Ascending aorta (tissue), 2 donors: ENCODE data around the gene TKTL1. TPM values are rescaled to one million over a fixed set of nuclear protein-coding genes. Genes with fewer than 3 reads are reported as not detected.
A peak's percentile ranks its signal among the peaks of the same experiment; 100 is the strongest.

Experiments
- DNase-seq, 2 donors: peaks; one replicate each; pipeline ENCODE4 v3.0.0-alpha.2; 2019; ENCODE audit warnings: low spot score in 2 of 2
- H3K27ac ChIP-seq, 2 donors: fragments of 200-600 bp; sonication (generic); one replicate each; pipeline ENCODE4 v1.5.1; 2016 to 2017; ENCODE audit warnings: mild to moderate bottlenecking in 1 of 2
- H3K27me3 ChIP-seq: fragments of 200-600 bp; sonication (generic); one replicate; pipeline ENCODE4 v1.5.1; 2017
- H3K36me3 ChIP-seq, 2 donors: fragments of 200-600 bp; sonication (generic); one replicate each; pipeline ENCODE4 v1.5.1; 2016
- H3K4me1 ChIP-seq, 2 donors: fragments of 200-600 bp; sonication (generic); one replicate each; pipeline ENCODE4 v1.5.1; 2016 to 2017; ENCODE audit warnings: mild to moderate bottlenecking in 1 of 2
- H3K4me3 ChIP-seq, 2 donors: fragments of 200-600 bp; sonication (generic); one replicate each; pipeline ENCODE4 v1.5.1; 2016 to 2017; ENCODE audit warnings: mild to moderate bottlenecking in 1 of 2
- H3K9me3 ChIP-seq, 2 donors: fragments of 200-600 bp; sonication (generic); one replicate each; pipeline ENCODE4 v1.5.1; 2016
- intact Hi-C: fragments of 100-400 bp; cut with DNase I; formaldehyde crosslinking; loops from one replicate; pipeline ENCODE4 v1.15.1; 2023
- total RNA-seq: library from RNA; depleted of rRNA; stranded (reverse); fragments of >200 nt; gene quantifications from one replicate; pipeline ENCODE4 v1.1.0, GENCODE V29; 2016
- TF ChIP-seq, protein P1 (sequence below), 3 experiments: fragments of 200-600 bp in 2 of 3; fragments of 450-650 bp in 1 of 3; sonication (generic) in 2 of 3; IDR thresholded peaks; one replicate each; pipeline ENCODE4 v1.5.1; 2016 to 2019; ENCODE audit warnings: antibody characterized with exemption in 3 of 3, mild to moderate bottlenecking in 1 of 3, moderate library complexity in 1 of 3

The TKTL1 gene
- total RNA-seq, 1 donor from 2014 or later, result not detected

DNA sequence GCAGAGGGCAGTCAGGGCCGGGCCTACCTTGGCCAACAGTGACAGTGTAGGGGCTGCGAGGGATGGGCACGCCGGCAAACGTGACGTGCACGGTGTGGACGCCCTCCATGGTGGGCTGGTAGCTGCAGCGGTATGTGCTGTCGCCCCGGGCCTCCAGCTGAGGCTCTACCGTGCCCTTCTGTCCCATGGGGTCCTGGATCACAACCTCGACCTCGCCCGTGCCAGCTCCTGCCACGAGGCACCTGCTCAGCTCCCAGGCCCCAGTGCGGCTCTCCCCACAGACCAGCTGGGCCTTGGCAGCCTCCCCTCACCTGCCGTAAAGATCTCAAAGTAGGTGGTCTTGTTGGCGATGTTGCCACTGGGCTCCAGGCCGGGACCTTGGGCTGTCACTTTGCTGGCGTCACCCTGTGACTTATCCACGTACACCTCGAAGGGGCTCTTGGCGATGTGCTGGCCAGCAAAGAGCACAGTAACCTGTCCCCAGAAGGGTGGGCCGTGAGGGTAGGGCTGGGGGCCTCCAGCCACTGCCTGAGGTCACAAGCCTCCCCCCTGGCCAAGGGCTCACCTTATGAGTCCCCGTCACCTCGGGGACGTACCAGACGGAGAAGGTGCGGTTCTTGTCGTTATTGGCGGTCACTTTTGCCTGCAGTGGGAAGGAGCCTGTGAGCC lies 70.5 kb downstream of the TKTL1 start:
- Histone ChIP-seq H3K4me3 (peak overlapping the region in 1 of 2 donors; percentile 91), H3K27me3 (no peaks in the 10 kb centered on the region), H3K36me3 (peaks cover 72 to 87% of the 10 kb centered on the region in 2 donors), H3K4me1 (peaks cover 7 to 12% of the 10 kb centered on the region in 2 donors), H3K27ac (peak overlapping the region; percentile 91 to 94), H3K9me3 (no peaks in the 10 kb centered on the region)
- intact Hi-C loops, result no loop called here
- DNase-seq, result no peak
- TF ChIP-seq, protein P1, sequence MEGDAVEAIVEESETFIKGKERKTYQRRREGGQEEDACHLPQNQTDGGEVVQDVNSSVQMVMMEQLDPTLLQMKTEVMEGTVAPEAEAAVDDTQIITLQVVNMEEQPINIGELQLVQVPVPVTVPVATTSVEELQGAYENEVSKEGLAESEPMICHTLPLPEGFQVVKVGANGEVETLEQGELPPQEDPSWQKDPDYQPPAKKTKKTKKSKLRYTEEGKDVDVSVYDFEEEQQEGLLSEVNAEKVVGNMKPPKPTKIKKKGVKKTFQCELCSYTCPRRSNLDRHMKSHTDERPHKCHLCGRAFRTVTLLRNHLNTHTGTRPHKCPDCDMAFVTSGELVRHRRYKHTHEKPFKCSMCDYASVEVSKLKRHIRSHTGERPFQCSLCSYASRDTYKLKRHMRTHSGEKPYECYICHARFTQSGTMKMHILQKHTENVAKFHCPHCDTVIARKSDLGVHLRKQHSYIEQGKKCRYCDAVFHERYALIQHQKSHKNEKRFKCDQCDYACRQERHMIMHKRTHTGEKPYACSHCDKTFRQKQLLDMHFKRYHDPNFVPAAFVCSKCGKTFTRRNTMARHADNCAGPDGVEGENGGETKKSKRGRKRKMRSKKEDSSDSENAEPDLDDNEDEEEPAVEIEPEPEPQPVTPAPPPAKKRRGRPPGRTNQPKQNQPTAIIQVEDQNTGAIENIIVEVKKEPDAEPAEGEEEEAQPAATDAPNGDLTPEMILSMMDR (IDR thresholded peaks at IDR 0.05), result no peak

DNA sequence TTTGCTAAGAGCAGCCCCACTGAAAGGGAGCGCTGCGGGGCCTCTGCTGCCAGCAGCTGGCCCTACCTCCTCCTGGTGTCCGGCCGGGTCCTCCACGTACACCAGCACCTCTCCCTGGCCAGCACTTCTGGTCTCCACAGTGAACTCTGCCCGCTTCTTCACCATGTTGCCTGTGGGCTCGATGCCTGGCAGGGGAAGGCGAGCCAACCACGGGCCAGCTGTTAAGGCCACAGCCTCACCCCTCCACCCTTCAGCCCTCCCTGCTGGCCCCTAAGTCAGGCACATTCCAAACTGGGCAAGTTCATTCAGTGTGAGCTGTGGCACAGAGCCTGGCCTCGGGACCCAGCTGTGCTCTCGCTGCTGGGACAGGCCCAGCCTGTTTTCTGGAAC lies 71.1 kb downstream of the TKTL1 start:
- no peak for DNase-seq
- Histone ChIP-seq H3K27ac (peak overlapping the region; percentile 91 to 94), H3K9me3 (no peaks in the 10 kb centered on the region), H3K4me3 (peak overlapping the region in 1 of 2 donors; percentile 91), H3K36me3 (peaks cover 67 to 83% of the 10 kb centered on the region in 2 donors), H3K27me3 (no peaks in the 10 kb centered on the region), H3K4me1 (peaks cover 7 to 12% of the 10 kb centered on the region in 2 donors)
- TF ChIP-seq, protein P1 (IDR thresholded peaks at IDR 0.05), result no peak
- intact Hi-C loops, result no loop called here

DNA sequence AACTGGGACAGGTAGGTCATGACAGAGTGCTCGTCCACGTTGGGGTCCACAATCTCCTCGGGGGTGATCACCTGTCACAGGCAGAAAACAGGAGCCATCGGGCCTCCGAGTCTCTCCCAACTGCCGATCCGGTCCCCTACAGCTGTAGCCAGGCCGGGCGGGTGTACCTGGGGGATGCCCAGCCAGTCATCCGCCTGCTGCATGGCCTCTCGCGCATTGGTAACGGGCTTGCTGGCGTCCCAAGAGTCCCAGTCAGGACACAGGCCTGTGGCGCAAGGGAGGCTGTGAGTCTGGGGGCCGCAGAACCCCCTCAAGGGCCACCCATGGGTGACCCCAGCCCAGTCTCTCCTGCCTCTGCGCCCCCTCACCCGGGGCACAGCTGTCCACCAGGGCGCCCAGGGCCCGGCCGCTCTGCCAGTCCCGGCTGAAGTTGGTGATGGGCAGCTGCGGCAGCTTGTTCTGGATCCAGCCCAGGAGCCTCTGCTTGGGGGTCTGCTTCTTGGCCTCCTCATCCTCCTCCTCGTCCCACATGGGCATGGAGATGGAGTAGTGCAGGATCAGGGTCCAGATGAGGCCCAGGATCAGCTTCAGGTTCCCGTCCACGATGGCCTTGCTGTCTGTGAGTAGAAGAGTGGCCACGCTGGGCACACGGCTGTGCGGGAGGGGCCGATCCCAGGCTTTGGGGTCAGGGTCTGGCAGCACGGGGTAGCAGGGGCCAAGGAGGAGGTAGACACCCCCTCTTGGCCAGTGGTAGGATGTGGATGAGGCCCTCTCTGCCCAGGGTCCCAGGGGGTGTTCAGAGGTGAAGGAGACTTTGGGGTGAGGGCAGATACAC lies 72.1 kb downstream of the TKTL1 start:
- DNase-seq, result no peak
- intact Hi-C loops, result no loop called here
- Histone ChIP-seq H3K27ac (peak overlapping the region; percentile 91 to 94), H3K27me3 (no peaks in the 10 kb centered on the region), H3K36me3 (peaks cover 64 to 81% of the 10 kb centered on the region in 2 donors), H3K4me3 (peak overlapping the region; percentile 64 to 91), H3K9me3 (no peaks in the 10 kb centered on the region), H3K4me1 (peaks cover 7 to 12% of the 10 kb centered on the region in 2 donors)
- TF ChIP-seq, protein P1 (IDR thresholded peaks at IDR 0.05), result no peak

DNA sequence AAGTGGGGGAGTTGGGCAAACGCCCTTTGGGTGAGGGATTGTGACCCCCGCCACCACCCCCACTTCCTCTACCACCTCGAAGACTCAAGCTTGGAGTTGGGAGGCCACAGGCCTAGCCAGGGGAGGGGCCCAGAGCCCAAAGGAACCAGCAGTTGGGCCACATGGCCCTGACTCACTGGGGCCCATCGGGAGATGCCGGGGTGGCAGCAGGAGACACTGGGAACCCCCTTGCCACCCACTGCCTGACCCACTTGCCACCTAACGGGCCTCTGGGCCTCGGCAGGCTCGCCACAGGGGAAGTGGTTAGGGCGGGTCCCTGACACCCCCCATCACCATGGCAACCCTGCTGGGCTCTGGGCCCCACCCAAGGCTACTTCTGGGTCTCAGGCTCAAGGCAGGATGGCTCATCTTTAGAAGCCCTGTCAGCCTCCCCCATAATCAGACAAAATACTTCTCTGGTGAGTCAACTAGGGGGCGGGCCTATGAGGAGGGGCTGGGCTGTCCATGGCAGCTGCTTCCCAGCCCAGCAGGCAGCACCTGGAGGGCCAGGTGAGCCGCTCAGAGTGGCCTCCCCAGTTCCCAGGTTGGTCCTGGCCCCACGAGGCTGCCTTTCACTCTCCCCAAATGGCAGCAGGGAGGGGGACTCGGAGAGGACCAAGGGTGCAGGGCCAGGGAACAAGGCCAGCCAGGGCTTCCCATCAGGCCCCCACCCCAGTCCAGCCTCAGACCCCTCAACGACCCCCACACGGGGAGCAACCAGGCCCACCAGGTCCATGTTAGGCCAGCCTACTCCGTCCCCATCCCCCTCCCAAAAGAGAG lies 73.2 kb downstream of the TKTL1 start:
- H3K27me3 ChIP-seq, result no peaks in the 10 kb centered on the region
- peak overlapping the region; percentile 91 to 94 for H3K27ac ChIP-seq
- TF ChIP-seq, protein P1 (IDR thresholded peaks at IDR 0.05), result no peak
- H3K4me3 ChIP-seq, result peak overlapping the region; percentile 64 to 91
- no peaks in the 10 kb centered on the region for H3K9me3 ChIP-seq
- H3K36me3 ChIP-seq, result peaks cover 58 to 86% of the 10 kb centered on the region in 2 donors
- peaks cover 7 to 12% of the 10 kb centered on the region in 2 donors for H3K4me1 ChIP-seq
- intact Hi-C loops, result no loop called here
- DNase-seq, result peak; percentile 64 to 92
